Measurements from ENCODE around the gene CHD5.

CHD5 gene

DNA sequence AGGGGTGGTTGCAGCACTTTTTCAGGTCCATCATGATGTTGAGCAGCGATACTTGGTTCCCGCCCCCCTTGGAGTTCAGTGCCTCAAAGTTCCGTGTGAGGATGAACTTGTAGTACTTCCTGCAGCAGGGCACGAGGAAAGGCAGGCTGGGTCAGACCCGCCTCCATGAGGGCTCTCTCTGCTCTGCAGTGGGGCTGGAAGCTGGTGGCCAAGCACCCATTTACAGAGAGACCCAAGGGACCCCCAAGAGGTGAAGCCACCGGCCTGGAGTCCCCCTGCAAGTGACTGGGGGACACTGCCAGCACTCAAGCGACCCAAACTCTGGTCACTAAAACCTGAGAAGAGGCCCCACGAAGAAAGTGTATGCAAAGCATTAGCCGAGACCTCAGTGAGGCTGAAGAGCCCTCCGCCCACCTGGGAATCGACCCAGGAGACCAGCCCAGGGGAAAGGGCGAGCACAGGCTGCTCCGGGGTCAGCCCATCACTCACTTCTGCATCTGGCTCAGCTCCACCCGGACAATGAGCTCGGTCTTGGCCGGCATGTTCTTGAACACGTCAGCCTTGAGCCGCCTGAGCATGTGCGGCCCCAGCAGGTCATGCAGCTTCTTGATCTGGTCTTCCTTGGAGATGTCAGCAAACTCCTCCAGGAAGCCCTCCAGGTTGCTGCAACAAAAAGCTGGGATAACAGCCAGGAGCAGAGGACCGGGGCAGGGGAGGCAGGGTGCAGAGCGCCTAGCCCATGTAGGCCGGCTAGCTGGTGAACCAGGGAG lies 45.2 kb downstream of the CHD5 start:
- in situ Hi-C loops (cut with MboI; ENCODE audit: low sequenced_read_pairs): no loop called here

DNA sequence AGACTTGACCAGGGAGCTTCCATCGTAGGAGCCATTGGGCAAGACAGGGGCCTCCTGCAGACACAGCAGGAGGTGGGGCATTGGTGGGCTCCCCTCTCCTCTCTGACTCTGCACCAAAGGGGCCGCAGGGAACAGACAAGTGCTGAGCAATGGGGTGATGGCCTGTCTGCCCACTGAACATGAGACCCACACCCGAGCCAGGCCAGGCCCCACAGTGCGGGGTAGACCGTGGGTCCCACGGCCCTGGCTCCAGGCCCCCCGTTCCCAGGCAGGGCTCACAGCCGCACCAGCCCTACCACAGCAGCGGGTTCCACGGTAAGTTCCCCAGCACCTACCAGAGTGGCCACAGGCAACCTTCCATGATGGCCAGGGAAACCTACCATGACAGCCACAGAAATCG lies 45.9 kb downstream of the CHD5 start:
- in situ Hi-C loops (cut with MboI; ENCODE audit: low sequenced_read_pairs): no loop called here

DNA sequence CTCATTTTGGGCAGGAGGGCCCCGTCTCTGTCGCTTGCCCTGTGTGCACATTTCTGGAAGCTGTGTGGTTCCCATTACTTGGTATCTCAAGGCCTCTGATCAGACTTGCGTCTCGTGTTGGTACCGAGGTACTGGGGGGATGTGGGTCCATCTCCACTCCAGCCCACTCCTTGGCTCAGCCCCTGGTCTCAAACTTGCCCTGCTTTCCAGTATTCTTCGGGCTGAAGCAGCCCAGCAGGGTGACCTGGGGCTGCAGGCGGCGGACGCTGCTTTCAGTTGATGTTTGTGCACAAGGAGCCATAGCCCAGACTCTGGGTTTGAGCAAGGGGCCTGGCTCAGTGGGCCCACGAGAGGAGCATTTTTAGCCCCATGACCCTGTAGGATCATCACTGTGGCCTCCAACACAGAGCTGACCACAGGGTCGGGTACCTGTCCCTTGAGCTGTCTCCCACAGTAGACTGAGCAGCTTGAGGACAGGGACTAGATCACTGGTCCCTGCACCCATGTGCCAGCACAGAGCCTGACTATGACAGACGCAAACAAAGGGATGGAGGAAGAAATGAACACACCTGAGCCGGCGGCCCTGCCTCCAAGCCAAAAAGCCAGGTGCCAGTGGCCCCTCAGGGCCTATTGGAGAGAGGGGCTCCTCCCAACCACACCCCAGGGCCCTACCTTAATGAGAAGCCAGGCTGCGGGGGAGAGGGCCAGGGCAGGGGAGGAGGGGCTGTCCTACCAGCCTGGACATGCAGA lies 46.8 kb downstream of the CHD5 start:
- in situ Hi-C loops (cut with MboI; ENCODE audit: low sequenced_read_pairs): no loop called here

DNA sequence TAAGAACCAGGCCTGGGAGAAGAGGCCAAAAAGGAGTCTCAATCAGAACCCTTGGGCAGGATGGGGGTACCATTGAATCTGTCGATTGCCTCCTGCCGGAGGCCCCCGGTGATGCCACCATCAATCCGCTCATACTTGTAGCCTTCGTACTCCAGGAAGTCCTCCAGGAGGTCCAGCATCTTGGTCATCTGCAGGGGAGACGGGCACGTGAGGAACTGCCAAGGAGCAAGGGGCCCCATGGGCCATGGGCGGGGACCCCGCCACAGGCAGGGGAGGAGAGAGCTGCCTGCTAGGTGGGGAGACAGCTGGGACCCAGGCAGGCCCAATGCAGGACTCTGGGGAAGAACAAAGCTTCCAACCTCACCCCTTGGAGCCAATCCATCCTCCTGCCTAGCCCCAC lies 48.6 kb downstream of the CHD5 start:
- in situ Hi-C loops (cut with MboI; ENCODE audit: low sequenced_read_pairs): no loop called here

DNA sequence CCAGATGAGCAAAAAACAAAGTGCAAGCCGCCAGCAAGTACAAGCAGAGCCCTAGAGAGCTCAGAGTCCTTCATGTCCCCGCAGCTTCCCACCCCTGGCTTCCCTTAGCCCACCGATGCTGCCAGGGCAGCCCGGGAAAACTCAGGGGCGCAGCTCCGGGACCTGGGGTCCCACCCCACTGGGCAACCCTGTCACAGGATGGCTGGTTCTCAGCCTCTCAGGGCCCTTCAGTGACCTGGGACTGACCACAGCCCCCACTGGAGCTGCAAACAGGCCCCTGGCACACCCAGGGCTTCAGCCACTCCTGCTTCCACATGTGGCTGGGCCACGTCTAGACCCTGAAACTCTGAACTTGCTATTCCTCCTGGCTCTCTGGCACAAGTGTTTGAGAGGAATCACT lies 49.5 kb downstream of the CHD5 start:
- in situ Hi-C loops (cut with MboI; ENCODE audit: low sequenced_read_pairs): no loop called here

DNA sequence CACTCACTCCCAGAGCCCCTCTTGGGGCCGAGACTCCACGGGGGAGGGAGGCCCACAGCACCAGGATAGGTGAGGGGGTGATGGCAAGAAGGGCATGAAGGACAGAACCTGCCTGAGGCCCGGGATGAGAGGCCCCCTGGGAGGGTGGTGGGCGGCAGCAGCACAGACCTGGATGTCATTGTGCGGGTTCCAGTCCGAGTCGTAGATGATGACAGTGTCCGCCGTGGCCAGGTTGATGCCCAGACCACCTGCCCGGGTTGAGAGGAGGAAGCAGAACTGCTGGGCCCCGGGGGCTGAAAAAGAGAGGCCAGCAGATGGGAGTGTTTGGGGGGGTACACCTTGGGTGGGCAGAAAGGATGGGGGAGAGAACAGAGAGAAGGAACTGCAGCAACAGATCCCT lies 50.1 kb downstream of the CHD5 start:
- in situ Hi-C loops (cut with MboI; ENCODE audit: low sequenced_read_pairs): no loop called here

DNA sequence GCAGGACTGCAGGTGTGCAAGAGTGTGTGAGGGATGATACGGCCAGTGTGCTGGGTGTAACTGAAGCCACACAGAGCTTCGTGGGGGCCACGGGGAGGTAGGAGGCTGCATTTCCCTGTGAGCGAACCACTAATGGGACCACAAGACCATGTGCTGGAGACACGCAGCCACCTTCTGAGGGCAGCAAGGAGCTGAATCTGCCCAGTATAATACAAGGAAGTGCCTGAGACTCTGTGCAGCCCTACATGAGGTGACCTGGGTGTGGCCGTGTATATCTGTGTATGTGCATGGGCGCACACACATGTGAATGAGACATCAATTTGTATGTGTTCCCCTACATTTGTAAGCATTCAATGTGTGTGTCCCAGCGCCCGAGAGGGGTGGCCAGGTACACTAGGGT lies 50.8 kb downstream of the CHD5 start:
- in situ Hi-C loops (cut with MboI; ENCODE audit: low sequenced_read_pairs): no loop called here

DNA sequence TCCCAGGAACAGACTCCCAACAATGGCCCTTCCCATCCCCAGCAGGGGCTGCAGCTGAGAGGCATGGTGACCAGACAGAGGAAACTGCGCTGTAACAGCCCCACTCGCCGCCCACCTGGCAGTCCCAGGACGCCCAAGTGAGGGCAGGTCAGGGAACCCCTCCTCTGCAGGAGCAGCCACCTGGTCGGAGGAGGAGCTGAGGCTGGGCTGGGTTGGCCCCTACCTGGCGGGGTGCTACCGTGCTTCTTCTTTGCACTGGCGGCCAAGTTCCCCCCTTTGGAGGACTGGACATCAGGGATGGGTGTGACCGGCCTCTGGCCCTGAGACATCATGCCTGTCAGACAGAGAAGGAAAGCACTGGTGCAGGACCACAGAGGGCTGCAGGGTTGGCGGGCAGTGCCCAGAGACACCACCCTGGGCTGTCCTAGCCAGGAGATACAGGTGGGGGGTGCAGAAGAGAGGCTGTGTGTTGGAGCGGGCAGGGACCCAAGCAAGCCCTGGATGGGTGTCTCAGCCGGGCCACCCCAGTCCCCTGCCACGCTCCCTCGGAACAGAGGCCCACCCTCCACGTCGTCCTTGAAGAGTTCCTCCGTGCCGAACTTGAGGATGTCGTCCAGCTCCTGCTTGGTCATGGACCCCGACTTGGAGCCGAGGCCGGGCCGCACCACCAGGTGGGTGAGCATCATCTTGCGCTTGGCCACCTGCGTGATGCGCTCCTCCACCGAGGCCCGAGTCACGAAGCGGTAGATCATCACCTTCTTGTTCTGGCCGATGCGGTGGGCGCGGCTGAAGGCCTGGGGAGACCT lies 51.6 kb downstream of the CHD5 start:
- in situ Hi-C loops (cut with MboI; ENCODE audit: low sequenced_read_pairs): no loop called here

DNA sequence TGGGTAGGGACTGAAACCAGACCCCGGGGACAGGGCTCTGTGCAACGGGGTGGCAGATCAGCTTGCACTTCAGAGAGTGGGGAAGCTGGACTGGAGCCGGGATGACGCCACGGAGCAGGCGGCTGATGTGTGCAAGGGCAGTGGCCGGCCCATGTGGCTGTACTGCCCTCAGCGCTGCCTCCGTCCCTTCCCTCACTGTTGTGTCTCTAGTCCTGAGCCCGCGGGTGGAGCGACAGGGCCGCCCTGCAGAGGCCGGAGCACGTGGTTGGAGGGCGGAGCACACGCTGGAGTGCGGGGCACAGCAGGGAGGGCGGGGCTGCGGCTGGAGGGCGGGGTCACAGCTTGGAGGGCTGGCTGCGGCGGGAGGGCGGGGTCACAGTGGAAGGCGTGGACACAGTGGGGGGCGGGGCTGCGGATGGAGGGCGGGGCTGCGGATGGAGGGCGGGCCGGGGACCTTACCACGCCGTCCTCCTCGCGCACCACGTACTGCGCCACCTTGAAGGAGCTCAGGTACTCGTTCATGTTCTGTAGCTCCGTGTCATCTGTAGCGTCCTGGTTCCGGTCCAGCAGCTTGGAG lies 52.4 kb downstream of the CHD5 start:
- in situ Hi-C loops (cut with MboI; ENCODE audit: low sequenced_read_pairs): no loop called here

DNA sequence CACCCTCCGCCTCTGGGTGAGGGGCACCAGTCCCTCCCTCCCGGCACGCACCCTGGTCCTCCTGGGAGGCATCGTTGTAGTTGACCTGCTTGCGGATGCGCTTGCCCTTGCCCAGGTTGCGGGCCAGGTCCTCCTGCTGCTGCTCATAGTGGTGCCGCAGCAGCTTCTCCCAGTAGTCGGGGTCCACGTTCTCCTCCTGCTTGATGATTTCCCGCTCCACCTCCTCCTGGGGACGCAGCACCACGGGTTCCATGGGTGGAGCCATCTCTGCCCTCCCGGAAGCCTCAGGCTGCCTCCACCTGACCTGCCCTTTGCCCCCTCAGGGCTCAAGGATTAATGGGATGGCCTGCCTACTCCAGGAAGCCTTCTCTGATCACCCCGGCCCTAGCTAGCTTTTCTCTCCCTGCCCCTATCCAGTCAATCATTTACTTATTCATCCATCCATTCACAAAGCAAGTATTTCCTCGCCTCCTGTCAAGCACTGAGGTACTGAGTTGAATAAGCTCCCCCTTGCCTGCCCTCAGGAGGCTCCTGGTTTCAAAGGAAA lies 53.5 kb downstream of the CHD5 start:
- in situ Hi-C loops (cut with MboI; ENCODE audit: low sequenced_read_pairs): no loop called here

DNA sequence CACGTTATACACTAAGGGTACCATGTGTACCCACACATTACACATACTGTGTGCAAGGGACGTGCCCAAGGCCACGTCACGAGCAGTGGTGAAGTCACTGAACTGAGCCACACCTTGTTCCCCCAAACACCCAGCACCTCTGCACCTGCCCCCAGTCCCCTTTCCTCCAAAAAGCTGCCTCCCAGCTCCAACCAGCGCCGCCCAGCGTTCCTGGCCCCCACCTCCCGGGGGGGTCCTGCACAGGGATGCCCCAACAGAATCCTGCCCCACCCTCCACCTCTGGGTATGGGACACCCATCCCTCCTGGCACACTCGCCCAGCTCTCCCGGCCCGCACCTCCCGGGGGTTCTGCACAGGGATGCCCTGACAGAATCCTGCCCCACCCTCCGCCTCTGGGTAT lies 54.1 kb downstream of the CHD5 start:
- in situ Hi-C loops (cut with MboI; ENCODE audit: low sequenced_read_pairs): no loop called here

DNA sequence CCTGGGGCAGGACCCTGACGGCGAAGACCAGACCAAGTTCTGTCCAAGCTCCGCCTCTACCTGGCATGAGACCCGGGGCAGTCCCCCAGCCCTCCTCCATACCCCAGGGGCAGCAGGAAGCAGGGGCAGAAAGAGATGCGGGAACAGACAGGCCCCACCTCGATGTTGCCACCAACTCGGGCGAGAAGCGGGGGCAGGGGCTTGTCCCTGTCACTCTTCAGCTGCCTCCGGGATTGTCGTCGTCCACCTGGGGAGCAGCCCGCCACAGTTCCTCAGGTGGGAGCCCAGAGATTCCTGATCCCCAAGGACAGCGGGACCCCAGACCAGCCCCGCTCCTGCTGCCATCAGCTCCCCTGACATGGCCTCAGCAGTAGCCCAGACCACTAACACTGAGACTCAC lies 54.8 kb downstream of the CHD5 start:
- in situ Hi-C loops (cut with MboI; ENCODE audit: low sequenced_read_pairs): no loop called here

DNA sequence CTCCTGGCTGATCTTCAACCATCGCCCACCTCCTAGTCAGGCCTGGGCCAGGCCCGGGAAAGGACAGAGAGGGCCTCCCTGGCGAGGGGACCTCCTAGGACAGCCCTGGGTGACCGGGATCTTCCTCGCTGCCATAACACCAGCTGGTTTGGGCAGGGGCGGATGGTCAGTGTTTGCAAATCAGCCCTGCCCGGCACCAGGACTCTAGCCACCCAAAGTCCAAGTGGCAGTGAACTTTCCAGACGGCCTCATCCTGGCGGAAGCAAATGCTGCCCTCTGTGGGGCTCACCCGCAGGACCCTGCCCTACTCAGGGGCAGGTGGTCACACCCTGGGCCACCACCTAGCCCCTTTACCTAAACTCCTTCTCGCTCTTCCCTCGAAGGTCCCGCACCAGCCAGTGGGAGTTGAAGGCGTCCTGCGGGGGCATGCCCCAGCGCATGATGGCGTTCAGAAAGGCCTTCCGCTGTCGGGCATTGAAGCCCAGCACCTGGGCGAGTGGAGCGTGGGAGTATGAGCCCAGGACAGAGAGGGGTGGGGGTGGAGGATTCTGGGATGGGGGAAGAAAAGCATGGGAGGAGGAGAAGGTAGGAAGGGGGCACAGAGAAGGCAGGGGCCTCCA lies 55.3 kb downstream of the CHD5 start:
- in situ Hi-C loops (cut with MboI; ENCODE audit: low sequenced_read_pairs): no loop called here

DNA sequence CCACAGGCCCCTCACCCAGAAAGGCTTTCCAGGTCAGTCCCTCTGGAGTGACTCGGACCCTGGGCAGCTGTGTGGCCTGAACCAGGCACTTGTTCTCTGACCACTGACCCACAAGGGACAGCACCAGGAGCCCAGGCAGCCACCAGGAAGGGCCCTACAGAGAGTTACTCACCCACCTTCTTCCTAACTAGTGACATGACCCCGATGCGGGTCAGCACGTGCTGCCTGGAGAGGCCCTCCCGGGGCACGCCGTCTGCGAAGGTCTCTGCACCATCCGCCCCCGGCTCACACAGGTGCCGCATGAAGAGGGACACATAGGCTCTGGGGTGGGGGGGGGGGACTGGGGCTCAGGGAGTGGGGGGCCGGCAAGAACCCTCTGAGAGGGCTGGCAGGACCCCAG lies 55.8 kb downstream of the CHD5 start:
- in situ Hi-C loops (cut with MboI; ENCODE audit: low sequenced_read_pairs): no loop called here

DNA sequence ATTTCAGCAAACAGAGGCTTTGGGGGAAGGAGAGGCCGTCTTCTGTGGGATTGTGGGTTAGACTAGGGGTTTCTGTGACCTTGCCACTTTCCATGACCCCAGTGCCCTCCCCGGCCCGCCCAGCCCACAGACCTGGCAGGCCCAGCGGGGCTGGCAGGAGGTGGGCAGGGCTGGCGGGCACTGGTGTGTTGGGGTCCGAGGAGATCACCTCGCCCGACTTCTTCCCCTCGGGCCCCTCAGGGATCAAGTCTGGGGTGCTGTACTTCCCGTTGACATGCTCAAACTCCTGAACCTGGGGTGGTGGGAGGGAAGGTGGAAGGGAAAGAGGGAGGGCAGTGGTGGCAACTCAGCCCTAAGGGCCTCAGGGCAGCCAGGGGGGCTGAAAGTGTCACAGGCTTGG lies 56.3 kb downstream of the CHD5 start:
- in situ Hi-C loops (cut with MboI; ENCODE audit: low sequenced_read_pairs): no loop called here

DNA sequence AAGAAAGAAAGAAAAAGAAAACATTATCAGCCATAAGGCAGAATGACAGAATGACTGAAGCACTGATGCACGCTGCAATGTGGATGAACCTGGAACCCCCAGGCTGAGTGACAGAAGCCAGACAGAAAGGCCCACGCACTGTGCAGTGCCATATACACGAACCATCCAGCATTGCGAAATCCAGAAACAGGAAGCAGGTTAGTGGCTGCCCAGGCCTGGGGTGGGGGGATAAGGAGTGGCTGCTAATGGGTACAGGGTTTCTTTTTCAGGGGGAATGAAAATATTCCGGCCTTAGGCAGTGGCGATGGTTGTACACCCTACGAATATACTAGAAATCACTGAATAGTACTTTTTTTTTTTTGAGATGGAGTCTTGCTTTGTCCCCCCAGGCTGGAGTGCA lies 57.0 kb downstream of the CHD5 start:
- in situ Hi-C loops (cut with MboI; ENCODE audit: low sequenced_read_pairs): no loop called here

DNA sequence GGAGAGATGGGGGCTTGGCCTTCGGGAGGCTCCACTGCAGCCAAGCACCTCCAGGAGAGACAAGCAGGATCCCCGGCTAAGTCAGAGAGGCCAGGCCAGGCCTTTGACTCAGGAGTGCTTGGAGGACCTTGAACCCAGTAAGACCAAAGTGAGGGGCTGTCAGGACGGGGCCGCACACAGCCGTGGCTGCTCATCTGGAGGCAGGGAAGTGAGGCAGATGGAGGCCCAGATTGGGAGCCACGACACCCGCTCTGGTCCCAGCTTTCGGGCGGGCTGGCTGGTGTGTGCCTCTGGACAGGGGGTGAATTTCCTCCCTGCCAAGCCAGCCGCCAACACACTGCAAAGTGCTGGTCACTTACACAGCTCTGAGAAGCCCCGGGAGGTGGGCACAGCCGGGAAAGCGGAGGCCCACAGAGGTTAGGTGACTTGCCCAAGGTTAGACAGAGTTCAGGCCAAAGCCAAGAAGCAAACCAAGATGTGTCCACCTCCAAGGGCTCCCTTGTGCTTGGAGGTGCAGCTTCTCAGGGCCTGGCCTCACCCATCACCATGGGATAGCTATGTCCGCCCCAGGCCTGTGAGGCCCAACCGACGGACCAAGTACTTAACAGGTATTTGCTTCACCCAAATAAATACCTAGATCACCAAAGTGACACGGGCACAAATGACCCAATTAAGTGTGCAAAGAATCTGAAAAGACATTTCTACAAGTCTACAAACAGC lies 58.3 kb downstream of the CHD5 start:
- in situ Hi-C loops (cut with MboI; ENCODE audit: low sequenced_read_pairs): no loop called here

DNA sequence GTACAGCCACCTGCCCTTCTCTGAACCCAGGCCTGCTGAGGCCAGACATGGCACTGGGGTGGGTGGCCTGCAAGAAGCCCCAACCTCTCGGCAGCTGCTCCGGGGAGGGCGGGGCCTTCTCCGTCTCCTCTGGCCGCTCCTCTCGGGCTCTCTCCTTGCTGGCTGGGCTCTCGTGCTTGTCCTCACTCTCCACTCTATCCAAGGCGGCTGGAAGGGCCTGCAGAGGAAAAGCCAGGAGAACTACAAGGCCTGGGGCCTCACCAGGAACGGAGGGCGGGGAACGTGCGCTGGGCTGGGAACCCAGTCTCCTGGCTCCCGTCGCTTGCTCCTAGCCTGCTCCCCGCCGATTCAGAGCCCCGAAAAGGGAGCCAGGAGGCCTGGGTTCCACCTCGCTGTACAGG lies 59.1 kb downstream of the CHD5 start:
- in situ Hi-C loops (cut with MboI; ENCODE audit: low sequenced_read_pairs): no loop called here

DNA sequence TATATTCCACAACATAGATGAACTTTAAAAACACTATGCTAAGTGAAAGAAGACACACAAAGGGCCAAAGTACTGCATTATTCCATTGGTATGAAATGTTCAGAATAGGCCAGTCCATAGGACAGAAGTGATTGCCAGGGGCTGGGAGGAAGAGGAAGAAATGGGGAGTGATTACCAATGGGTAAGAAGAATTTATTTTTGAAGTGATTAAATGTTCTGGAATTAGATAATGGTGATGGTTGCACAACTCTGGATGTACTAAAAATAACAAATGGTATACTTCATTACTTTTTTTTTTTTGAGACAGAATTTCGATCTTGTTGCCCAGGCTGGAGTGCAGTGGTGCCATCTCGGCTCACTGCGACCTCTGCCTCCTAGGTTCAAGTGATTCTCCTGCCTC lies 61.7 kb downstream of the CHD5 start:
- in situ Hi-C loops (cut with MboI; ENCODE audit: low sequenced_read_pairs): loop anchor here (10.0 kb wide), 2 partner anchors 66 to 226 kb away; partner anchors contain the start of gene CHD5

DNA sequence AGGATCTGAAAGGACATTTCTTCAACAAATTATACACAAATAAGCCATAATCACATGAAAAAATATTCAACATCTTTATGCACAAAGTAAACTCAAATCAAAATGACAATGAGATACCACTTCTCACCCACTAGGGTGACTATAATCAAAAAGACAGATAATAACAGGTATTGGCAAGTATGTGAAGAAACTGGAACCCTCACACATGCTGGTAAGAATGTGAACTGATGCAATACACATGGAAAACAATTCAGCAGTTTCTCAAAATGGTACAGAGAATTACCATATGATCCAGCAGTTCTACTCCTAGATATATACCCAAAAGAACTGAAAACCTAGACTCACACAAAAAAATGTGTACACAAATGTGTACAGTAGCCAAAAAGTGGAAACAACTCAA lies 62.5 kb downstream of the CHD5 start:
- in situ Hi-C loops (cut with MboI; ENCODE audit: low sequenced_read_pairs): loop anchor here (10.0 kb wide), 2 partner anchors 67 to 227 kb away; partner anchors contain the start of gene CHD5
